MM.1S (cell line): ENCODE data around the gene TUBG2.

Source experiments
- DNase-seq: peaks from one replicate; pipeline ENCODE4 v3.0.0-alpha.2; 2015
- H2AFZ ChIP-seq: fragments of 300-600 bp; sonication (generic); 2 replicates; pipeline ENCODE4 v1.6.0; 2016; ENCODE audit warnings: antibody characterized with exemption, low read length
- H3F3A ChIP-seq: fragments of 300-600 bp; sonication (generic); 2 replicates; pipeline ENCODE4 v1.6.1; 2016; ENCODE audit warnings: mild to moderate bottlenecking, antibody characterized with exemption, low read length, moderate library complexity, mixed read lengths; ENCODE audit not compliant: insufficient read depth
- H3K27ac ChIP-seq: fragments of 300-600 bp; sonication (generic); 2 replicates; pipeline ENCODE4 v1.5.1; 2016; ENCODE audit warnings: mild to moderate bottlenecking, low read length
- H3K27me3 ChIP-seq: fragments of 300-600 bp; sonication (generic); replicated peaks from 2 replicates; pipeline ENCODE4 v1.6.0; 2016; ENCODE audit warnings: low read length; ENCODE audit not compliant: insufficient read depth
- H3K36me3 ChIP-seq: fragments of 300-600 bp; sonication (generic); replicated peaks from 2 replicates; pipeline ENCODE4 v1.6.1; 2016; ENCODE audit warnings: mild to moderate bottlenecking, low read length, mixed read lengths; ENCODE audit not compliant: insufficient read depth
- H3K4me1 ChIP-seq: fragments of 300-600 bp; sonication (generic); 2 replicates; pipeline ENCODE4 v1.6.1; 2016; ENCODE audit warnings: low read length, mixed read lengths
- H3K4me2 ChIP-seq: fragments of 300-600 bp; sonication (generic); 2 replicates; pipeline ENCODE4 v1.6.0; 2016; ENCODE audit warnings: low read depth, low read length
- H3K4me3 ChIP-seq: fragments of 300-600 bp; sonication (generic); 2 replicates; pipeline ENCODE4 v1.5.1; 2016; ENCODE audit warnings: low read length, mixed read lengths
- H3K79me2 ChIP-seq: fragments of 300-600 bp; sonication (generic); 2 replicates; pipeline ENCODE4 v1.6.1; 2016; ENCODE audit warnings: mixed run types, low read length, mixed read lengths
- H3K9ac ChIP-seq: fragments of 300-600 bp; sonication (generic); 2 replicates; pipeline ENCODE4 v1.6.1; 2016; ENCODE audit warnings: low read length, mixed read lengths
- H3K9me2 ChIP-seq: fragments of 300-600 bp; sonication (generic); replicated peaks from 2 replicates; pipeline ENCODE4 v1.6.1; 2016; ENCODE audit warnings: mild to moderate bottlenecking, low read length, mixed read lengths; ENCODE audit not compliant: insufficient read depth
- H3K9me3 ChIP-seq: fragments of 300-600 bp; sonication (generic); replicated peaks from 2 replicates; pipeline ENCODE4 v1.6.1; 2016; ENCODE audit warnings: mild to moderate bottlenecking, low read length, mixed read lengths; ENCODE audit not compliant: insufficient read depth
- H4K20me1 ChIP-seq: fragments of 300-600 bp; sonication (generic); 2 replicates; pipeline ENCODE4 v1.6.1; 2016; ENCODE audit warnings: mild to moderate bottlenecking, low read length, moderate library complexity, mixed read lengths; ENCODE audit not compliant: insufficient read depth
- CTCF ChIP-seq: fragments of 300-600 bp; sonication (generic); IDR thresholded peaks from 2 replicates; pipeline ENCODE4 v1.5.1; 2016; ENCODE audit warnings: antibody characterized with exemption, low read length, mixed read lengths
- EZH2 ChIP-seq: fragments of 300-600 bp; sonication (generic); optimal IDR thresholded peaks from 2 replicates; pipeline ENCODE3; 2017; ENCODE audit warnings: low read depth, mild to moderate bottlenecking, antibody characterized with exemption, low read length, mixed read lengths
- EZH2phosphoT487 ChIP-seq: fragments of 300-600 bp; sonication (generic); IDR thresholded peaks from 2 replicates; pipeline ENCODE4 v1.6.1; 2018; ENCODE audit warnings: antibody characterized with exemption, low read length

The TUBG2 gene

GRCh38 chr17:42685831-42686230 lies 26.7 kb downstream of the TUBG2 start:
- Histone ChIP-seq H3K4me2 (no peak overlapping the region), H4K20me1 (no peaks in the 10 kb centered on the region), H3K9me3 (no peaks in the 10 kb centered on the region), H3K27ac (no peak overlapping the region), H3K4me1 (0 out of 2 replicates have a peak, but pooled peaks cover 3% of the 10 kb centered on the region), H3K27me3 (no peaks in the 10 kb centered on the region), H3K9ac (no peak overlapping the region), H3K36me3 (no peaks in the 10 kb centered on the region), H3K79me2 (no peaks in the 10 kb centered on the region), H2AFZ (no peak overlapping the region), H3K9me2 (no peaks in the 10 kb centered on the region), H3F3A (peaks cover 9% of the 10 kb centered on the region), H3K4me3 (no peak overlapping the region)
- TF ChIP-seq EZH2 (no peak), CTCF (no peak), EZH2phosphoT487 (no peak)
- DNase-seq: no peak

- H3K9me3 ChIP-seq: no peaks in the 10 kb centered on the region
- H3K27me3 ChIP-seq: no peaks in the 10 kb centered on the region
- H3K9ac ChIP-seq: no peak overlapping the region
- TF ChIP-seq EZH2 (no peak), EZH2phosphoT487 (no peak), CTCF (no peak)
- H2AFZ ChIP-seq: no peak overlapping the region
- no peaks in the 10 kb centered on the region for H3K36me3 ChIP-seq
- H3K4me3 ChIP-seq: no peak overlapping the region
- H3K4me1 ChIP-seq: no peaks in the 10 kb centered on the region
- no peak for DNase-seq
- H3K9me2 ChIP-seq: no peaks in the 10 kb centered on the region
- no peak overlapping the region for H3K4me2 ChIP-seq
- H4K20me1 ChIP-seq: no peaks in the 10 kb centered on the region
- no peaks in the 10 kb centered on the region for H3K79me2 ChIP-seq
- H3K27ac ChIP-seq: no peak overlapping the region
- peaks cover 5% of the 10 kb centered on the region for H3F3A ChIP-seq
Observed at GRCh38 chr17:42686520-42687128, 27.5 kb downstream of the TUBG2 start.

GRCh38 chr17:42687707-42688320 lies 28.7 kb downstream of the TUBG2 start:
- Histone ChIP-seq H2AFZ (no peak overlapping the region), H3K4me2 (no peak overlapping the region), H3K4me3 (no peak overlapping the region), H3K9ac (no peak overlapping the region), H3K27me3 (no peaks in the 10 kb centered on the region), H3K9me3 (no peaks in the 10 kb centered on the region), H3K4me1 (no peaks in the 10 kb centered on the region), H3F3A (no peaks in the 10 kb centered on the region), H3K36me3 (no peaks in the 10 kb centered on the region), H3K9me2 (no peaks in the 10 kb centered on the region), H3K27ac (no peak overlapping the region), H4K20me1 (no peaks in the 10 kb centered on the region), H3K79me2 (no peaks in the 10 kb centered on the region)
- no peak for DNase-seq
- TF ChIP-seq EZH2phosphoT487 (no peak), CTCF (no peak), EZH2 (no peak)
